Measurements from ENCODE around the gene PALM3.
"Not testable (repeated sequence)": the region's sequence is repeated elsewhere in the genome, so short reads cannot be mapped to it uniquely, and the experiment has no call there.

PALM3 gene

GRCh38 chr19:14035159-14035558 is 26.7 kb downstream of the PALM3 start:
- WGBS, 2 donors (ENCODE audit: extremely low coverage in 2 of 2, insufficient read length in 2 of 2, insufficient replicate concordance in 1 of 2) = no CpG with 5 or more reads among the region's 12 CpGs
- H3K4me3 ChIP-seq (ENCODE audit: low read length in 2 of 2) = not testable (repeated sequence)

GRCh38 chr19:14033946-14034345 is 27.9 kb downstream of the PALM3 start:
- peaks cover 0 to 1% of the 10 kb centered on the region in 2 donors for H3K4me1 ChIP-seq (ENCODE audit: control insufficient read depth in 2 of 2, insufficient read depth in 1 of 2, low read depth in 1 of 2, low read length in 2 of 2)
- no peak overlapping the region for H2BK5ac ChIP-seq (ENCODE audit: low read length)
- DNase-seq (ENCODE audit: low spot score) = no peak
- H3K36me3 ChIP-seq (replicated peaks in 1 of 2; ENCODE audit: control insufficient read depth in 2 of 2, insufficient read depth in 2 of 2, low read length in 2 of 2) = no peaks in the 10 kb centered on the region
- H4K8ac ChIP-seq (ENCODE audit: low read depth, low read length) = no peak overlapping the region
- no peak overlapping the region for H3K27ac ChIP-seq (replicated peaks; ENCODE audit: low read length)
- H3K4me3 ChIP-seq (ENCODE audit: low read length in 2 of 2) = no peak overlapping the region
- no peak overlapping the region for H4K91ac ChIP-seq (ENCODE audit: low read depth, low read length, poor library complexity)
- no peak overlapping the region for H2BK12ac ChIP-seq (ENCODE audit: low read length)
- H3K79me1 ChIP-seq (ENCODE audit: low read depth, low read length) = no peaks in the 10 kb centered on the region
- WGBS, 2 donors (ENCODE audit: extremely low coverage in 2 of 2, insufficient read length in 2 of 2, insufficient replicate concordance in 1 of 2) = no CpG with 5 or more reads among the region's 2 CpGs
- no peak overlapping the region for H2BK15ac ChIP-seq (ENCODE audit: low read length)
- H2AFZ ChIP-seq (ENCODE audit: low read length) = no peak overlapping the region
- H2BK120ac ChIP-seq (ENCODE audit: low read depth, low read length) = no peak overlapping the region
- H2AK5ac ChIP-seq (ENCODE audit: low read depth, low read length) = no peak overlapping the region
- H3K4me2 ChIP-seq (ENCODE audit: insufficient read depth, low read length, poor library complexity, severe bottlenecking) = no peak overlapping the region
- no peak overlapping the region for H3K23ac ChIP-seq (ENCODE audit: low read depth, low read length, poor library complexity)
- no peak overlapping the region for H3K18ac ChIP-seq (ENCODE audit: low read length)
- no peak overlapping the region for H3K9ac ChIP-seq (ENCODE audit: low read depth, low read length, poor library complexity)
- no peak overlapping the region for H3K14ac ChIP-seq (ENCODE audit: low read length)
- no peaks in the 10 kb centered on the region for H3K9me3 ChIP-seq (replicated peaks in 1 of 2; ENCODE audit: control insufficient read depth in 2 of 2, insufficient read depth in 1 of 2, low read depth in 1 of 2, low read length in 2 of 2)
- peaks cover 0 to 13% (median 11%) of the 10 kb centered on the region in 3 experiments for H3K27me3 ChIP-seq (ENCODE audit: control insufficient read depth in 3 of 3, insufficient read depth in 3 of 3, low read depth in 1 of 3, low read length in 3 of 3)
- H3K4ac ChIP-seq (ENCODE audit: low read length) = no peak overlapping the region

More at GRCh38 chr19:14035159-14035558, 26.7 kb downstream of the PALM3 start:
- H3K27ac ChIP-seq (replicated peaks; ENCODE audit: low read length); H4K8ac ChIP-seq (ENCODE audit: low read depth, low read length); H4K91ac ChIP-seq (ENCODE audit: low read depth, low read length, poor library complexity); H3K18ac ChIP-seq (ENCODE audit: low read length); H3K4me1 ChIP-seq (ENCODE audit: control insufficient read depth in 2 of 2, insufficient read depth in 1 of 2, low read depth in 1 of 2, low read length in 2 of 2); H2AK5ac ChIP-seq (ENCODE audit: low read depth, low read length); H3K23ac ChIP-seq (ENCODE audit: low read depth, low read length, poor library complexity); H2BK12ac ChIP-seq (ENCODE audit: low read length); H3K79me1 ChIP-seq (ENCODE audit: low read depth, low read length); H3K4me2 ChIP-seq (ENCODE audit: insufficient read depth, low read length, poor library complexity, severe bottlenecking); H3K9me3 ChIP-seq (replicated peaks in 1 of 2; ENCODE audit: control insufficient read depth in 2 of 2, insufficient read depth in 1 of 2, low read depth in 1 of 2, low read length in 2 of 2); H2BK120ac ChIP-seq (ENCODE audit: low read depth, low read length); H3K4ac ChIP-seq (ENCODE audit: low read length); DNase-seq (ENCODE audit: low spot score); H3K36me3 ChIP-seq (replicated peaks in 1 of 2; ENCODE audit: control insufficient read depth in 2 of 2, insufficient read depth in 2 of 2, low read length in 2 of 2); H3K14ac ChIP-seq (ENCODE audit: low read length); H2BK15ac ChIP-seq (ENCODE audit: low read length); H2AFZ ChIP-seq (ENCODE audit: low read length); H3K9ac ChIP-seq (ENCODE audit: low read depth, low read length, poor library complexity); H2BK5ac ChIP-seq (ENCODE audit: low read length): not testable (repeated sequence)
- H3K27me3 ChIP-seq (ENCODE audit: control insufficient read depth in 3 of 3, insufficient read depth in 3 of 3, low read depth in 1 of 3, low read length in 3 of 3) = peaks cover 0 to 13% (median 10%) of the 10 kb centered on the region in 3 experiments

GRCh38 chr19:14031719-14032480 is 30.0 kb downstream of the PALM3 start, which contains the start of gene IL27RA:
TSS of gene IL27RA (plus strand) at chr19:14031762. CDS start at chr19:14031873, 111 bp downstream.
- no peak within 1 kb of the TSS for H4K91ac ChIP-seq (ENCODE audit: low read depth, low read length, poor library complexity)
- peak within 1 kb of the TSS; percentile 99 for H2BK12ac ChIP-seq (ENCODE audit: low read length)
- peak within 1 kb of the TSS; percentile 99 for H3K18ac ChIP-seq (ENCODE audit: low read length)
- peak within 1 kb of the TSS; percentile 90 for H3K9ac ChIP-seq (ENCODE audit: low read depth, low read length, poor library complexity)
- H3K27ac ChIP-seq (replicated peaks; ENCODE audit: low read length) = no peak within 1 kb of the TSS
- peaks cover 0 to 21% (median 13%) of the 10 kb centered on the region in 3 experiments for H3K27me3 ChIP-seq (ENCODE audit: control insufficient read depth in 3 of 3, insufficient read depth in 3 of 3, low read depth in 1 of 3, low read length in 3 of 3)
- H2BK5ac ChIP-seq (ENCODE audit: low read length) = peak within 1 kb of the TSS; percentile 94
- H3K4ac ChIP-seq (ENCODE audit: low read length) = peak within 1 kb of the TSS; percentile 95
- H3K4me1 ChIP-seq (ENCODE audit: control insufficient read depth in 2 of 2, insufficient read depth in 1 of 2, low read depth in 1 of 2, low read length in 2 of 2) = peaks cover 0 to 1% of the 10 kb centered on the region in 2 donors
- peak within 1 kb of the TSS; percentile 64 to 91 for H3K4me3 ChIP-seq (ENCODE audit: low read length in 2 of 2)
- peak; percentile 54 for DNase-seq (ENCODE audit: low spot score)
- H2AK5ac ChIP-seq (ENCODE audit: low read depth, low read length) = peak within 1 kb of the TSS; percentile 97
- H3K9me3 ChIP-seq (replicated peaks in 1 of 2; ENCODE audit: control insufficient read depth in 2 of 2, insufficient read depth in 1 of 2, low read depth in 1 of 2, low read length in 2 of 2) = no peaks in the 10 kb centered on the region
- H3K14ac ChIP-seq (ENCODE audit: low read length) = peak within 1 kb of the TSS; percentile 94
- H3K23ac ChIP-seq (ENCODE audit: low read depth, low read length, poor library complexity) = peak within 1 kb of the TSS; percentile 95
- H2AFZ ChIP-seq (ENCODE audit: low read length) = peak within 1 kb of the TSS; percentile 97
- H3K36me3 ChIP-seq (replicated peaks in 1 of 2; ENCODE audit: control insufficient read depth in 2 of 2, insufficient read depth in 2 of 2, low read length in 2 of 2) = no peaks in the 10 kb centered on the region
- H2BK120ac ChIP-seq (ENCODE audit: low read depth, low read length) = peak within 1 kb of the TSS; percentile 47
- whole genome bisulfite sequencing, 2 donors (ENCODE audit: extremely low coverage in 2 of 2, insufficient read length in 2 of 2, insufficient replicate concordance in 1 of 2) = no CpG with 5 or more reads among the region's 63 CpGs
- peak within 1 kb of the TSS; percentile 100 for H3K4me2 ChIP-seq (ENCODE audit: insufficient read depth, low read length, poor library complexity, severe bottlenecking)
- H4K8ac ChIP-seq (ENCODE audit: low read depth, low read length) = peak within 1 kb of the TSS; percentile 99
- peak within 1 kb of the TSS; percentile 99 for H2BK15ac ChIP-seq (ENCODE audit: low read length)
- no peaks in the 10 kb centered on the region for H3K79me1 ChIP-seq (ENCODE audit: low read depth, low read length)

GRCh38 chr19:14030997-14031718 is 30.7 kb downstream of the PALM3 start:
- Histone ChIP-seq H3K9ac (ENCODE audit: low read depth, low read length, poor library complexity) (peak overlapping the region; percentile 82), H4K91ac (ENCODE audit: low read depth, low read length, poor library complexity) (no peak overlapping the region), H3K4ac (ENCODE audit: low read length) (peak overlapping the region; percentile 95), H4K8ac (ENCODE audit: low read depth, low read length) (peak overlapping the region; percentile 99), H3K23ac (ENCODE audit: low read depth, low read length, poor library complexity) (peak overlapping the region; percentile 95), H3K27me3 (ENCODE audit: control insufficient read depth in 3 of 3, insufficient read depth in 3 of 3, low read depth in 1 of 3, low read length in 3 of 3) (peaks cover 0 to 21% (median 13%) of the 10 kb centered on the region in 3 experiments), H3K79me1 (ENCODE audit: low read depth, low read length) (no peaks in the 10 kb centered on the region), H2BK120ac (ENCODE audit: low read depth, low read length) (peak overlapping the region; percentile 47), H3K4me3 (ENCODE audit: low read length in 2 of 2) (peak overlapping the region; percentile 64 to 91), H3K18ac (ENCODE audit: low read length) (peak overlapping the region; percentile 61), H2BK12ac (ENCODE audit: low read length) (no peak overlapping the region), H3K36me3 (replicated peaks in 1 of 2; ENCODE audit: control insufficient read depth in 2 of 2, insufficient read depth in 2 of 2, low read length in 2 of 2) (no peaks in the 10 kb centered on the region), H2AK5ac (ENCODE audit: low read depth, low read length) (peak overlapping the region; percentile 97), H3K27ac (replicated peaks; ENCODE audit: low read length) (no peak overlapping the region), H2BK5ac (ENCODE audit: low read length) (no peak overlapping the region), H3K9me3 (replicated peaks in 1 of 2; ENCODE audit: control insufficient read depth in 2 of 2, insufficient read depth in 1 of 2, low read depth in 1 of 2, low read length in 2 of 2) (no peaks in the 10 kb centered on the region), H2AFZ (ENCODE audit: low read length) (peak overlapping the region; percentile 97), H3K4me2 (ENCODE audit: insufficient read depth, low read length, poor library complexity, severe bottlenecking) (peak overlapping the region; percentile 100), H3K14ac (ENCODE audit: low read length) (peak overlapping the region; percentile 94), H2BK15ac (ENCODE audit: low read length) (peak overlapping the region; percentile 99), H3K4me1 (ENCODE audit: control insufficient read depth in 2 of 2, insufficient read depth in 1 of 2, low read depth in 1 of 2, low read length in 2 of 2) (peaks cover 0 to 1% of the 10 kb centered on the region in 2 donors)
- no CpG with 5 or more reads among the region's 20 CpGs for WGBS, 2 donors (ENCODE audit: extremely low coverage in 2 of 2, insufficient read length in 2 of 2, insufficient replicate concordance in 1 of 2)
- DNase-seq (ENCODE audit: low spot score) = no peak
